ENCODE measurements around the gene RAPGEF6. TPM values are rescaled to one million over a fixed set of nuclear protein-coding genes. Genes with fewer than 3 reads are reported as not detected.

Gene RAPGEF6
- total and polyA plus RNA-seq, 12 donors: 1.5 to 16.3 (median 10.9) TPM

GRCh38 chr5:131524431-131524830 is 110.6 kb downstream of the RAPGEF6 start:
- Histone ChIP-seq H3K4me3 (no peak overlapping the region), H3K27ac (no peak overlapping the region), H3K9me3 (no peaks in the 10 kb centered on the region), H3K27me3 (no peaks in the 10 kb centered on the region), H3K36me3 (peaks cover 0 to 19% (median 1%) of the 10 kb centered on the region in 9 donors), H3K4me1 (peaks cover 0 to 42% (median 27%) of the 10 kb centered on the region in 9 donors)
- intact Hi-C loops (cut with DNase I): no loop called here
- no peak for DNase-seq
- TF ChIP-seq CTCF (IDR thresholded peaks at IDR 0.05): no peak
- peak in 4 of 8 donors; percentile 28 to 66 (median 51) for ATAC-seq
- 66 to 78% methylated on average over 4 of the region's 4 CpGs for WGBS, 2 donors

GRCh38 chr5:131523500-131524185 is 111.4 kb downstream of the RAPGEF6 start:
- no peak for DNase-seq
- no peak for ATAC-seq
- H3K4me3 ChIP-seq: no peak overlapping the region
- no peak overlapping the region for H3K27ac ChIP-seq
- no peaks in the 10 kb centered on the region for H3K27me3 ChIP-seq
- H3K9me3 ChIP-seq: no peaks in the 10 kb centered on the region
- intact Hi-C loops (cut with DNase I): no loop called here
- H3K36me3 ChIP-seq: peaks cover 0 to 26% (median 6%) of the 10 kb centered on the region in 9 donors
- peaks cover 0 to 37% (median 27%) of the 10 kb centered on the region in 9 donors for H3K4me1 ChIP-seq
- no peak for TF ChIP-seq CTCF (IDR thresholded peaks at IDR 0.05)

GRCh38 chr5:131521252-131521651 is 113.8 kb downstream of the RAPGEF6 start:
- DNase-seq (no peak), ATAC-seq (no peak)
- Histone ChIP-seq H3K4me3 (no peak overlapping the region), H3K4me1 (peaks cover 0 to 32% (median 23%) of the 10 kb centered on the region in 9 donors), H3K9me3 (no peaks in the 10 kb centered on the region), H3K36me3 (peaks cover 0 to 27% (median 6%) of the 10 kb centered on the region in 9 donors), H3K27me3 (no peaks in the 10 kb centered on the region), H3K27ac (no peak overlapping the region)
- TF ChIP-seq CTCF (IDR thresholded peaks at IDR 0.05): no peak
- WGBS, 2 donors: 96% methylated on average over 4 of the region's 4 CpGs
- intact Hi-C loops (cut with DNase I): no loop called here

GRCh38 chr5:131515348-131515747 is 119.7 kb downstream of the RAPGEF6 start:
- Histone ChIP-seq H3K27me3 (no peaks in the 10 kb centered on the region), H3K36me3 (peaks cover 0 to 23% (median 6%) of the 10 kb centered on the region in 9 donors), H3K4me3 (peak overlapping the region in 1 of 10 donors; percentile 14), H3K4me1 (peaks cover 0 to 21% (median 7%) of the 10 kb centered on the region in 9 donors), H3K9me3 (no peaks in the 10 kb centered on the region), H3K27ac (peak overlapping the region in 6 of 10 donors; percentile 26 to 69 (median 57))
- TF ChIP-seq CTCF (IDR thresholded peaks at IDR 0.05): no peak
- DNase-seq (no peak), ATAC-seq (peak in 1 of 8 donors; percentile 14)
- intact Hi-C loops (cut with DNase I): no loop called here
- WGBS, 2 donors: 84 to 85% methylated on average over 3 of the region's 3 CpGs

All from heart right ventricle (tissue), 16 donors.